K562 (cell line): Measurements from ENCODE around the gene RCC1. TPM values are rescaled to one million over a fixed set of nuclear protein-coding genes. Genes with fewer than 3 reads are reported as not detected.
A peak's percentile ranks its signal among the peaks of the same experiment; 100 is the strongest.

Source experiments
- ATAC-seq: fragments of 200-7000 bp; cut with Tn5 transposase; 3 replicates; pipeline ENCODE4 v1.9.1; 2020; ENCODE audit warnings: moderate library complexity
- BruUV-seq: library from RNA; stranded (reverse); fragments of 400-500 nt; replicated peaks from 2 replicates; lab custom pipeline; 2021; lab: Mats Ljungman, UMichigan
- CTCF ChIA-PET: fragments of 300-600 bp; formaldehyde crosslinking; extraction: SDS; loops from one replicate; lab custom pipeline; 2021; ENCODE audit warnings: low intra/inter-chr PET ratio; lab: Yijun Ruan, JAX
- POLR2A ChIA-PET: fragments of 300-600, 350-650 bp; sonication (Branson Sonifier 250); formaldehyde crosslinking; extraction: SDS; loops from one replicate; lab custom pipeline; 2021; ENCODE audit warnings: antibody characterized with exemption, inconsistent platforms; lab: Yijun Ruan, JAX
- DNase-seq, 4 experiments: peaks; one replicate each; pipeline versions ENCODE4 v3.0.0 to v3.0.0-alpha.2; 2011 to 2018; ENCODE audit warnings: low spot score in 3 of 4, mixed read lengths in 3 of 4; ENCODE audit errors: extremely low read depth in 1 of 4
- FAIRE-seq: peaks from 2 replicates; lab custom pipeline; 2011; peaks lifted over from hg19 to GRCh38; lab: Jason Lieb, UNC
- H2AFZ ChIP-seq: 2 replicates; pipeline ENCODE4 v1.6.0; 2011; ENCODE audit warnings: low read depth, low read length, control low read depth, inconsistent platforms
- H3K27ac ChIP-seq: fragments of 200-600 bp; 3 replicates; pipeline ENCODE4 v1.8.0; 2011; ENCODE audit warnings: low read depth, mild to moderate bottlenecking, control low read depth, inconsistent platforms, low read length, moderate library complexity, mixed read lengths; ENCODE audit errors: extremely low read depth
- H3K27me3 ChIP-seq, 2 experiments: fragments of 300-600 bp in 1 of 2; 2 replicates in 1 of 2; 3 replicates in 1 of 2; pipeline versions ENCODE4 v1.6.0 to v1.8.0; 2011; ENCODE audit warnings: inconsistent platforms in 2 of 2, low read length in 2 of 2, mild to moderate bottlenecking in 1 of 2, mixed read lengths in 1 of 2, moderate library complexity in 1 of 2; ENCODE audit not compliant: control insufficient read depth in 2 of 2, insufficient read depth in 2 of 2
- H3K36me3 ChIP-seq: fragments of 300-600 bp; 3 replicates; pipeline ENCODE4 v1.8.0; 2011; ENCODE audit warnings: mild to moderate bottlenecking, low read length, inconsistent platforms; ENCODE audit not compliant: control insufficient read depth, insufficient read depth
- H3K4me1 ChIP-seq, 2 experiments: fragments of 200-600 bp in 1 of 2; replicated peaks in 1 of 2; 2 replicates in 1 of 2; 3 replicates in 1 of 2; pipeline versions ENCODE4 v1.5.1 to v1.8.0; 2011; ENCODE audit warnings: inconsistent platforms in 2 of 2, low read length in 2 of 2, mild to moderate bottlenecking in 1 of 2, mixed read lengths in 1 of 2, moderate library complexity in 1 of 2; ENCODE audit not compliant: control insufficient read depth in 2 of 2, insufficient read depth in 2 of 2
- H3K4me2 ChIP-seq: 2 replicates; pipeline ENCODE4 v1.6.1; 2011; ENCODE audit warnings: low read length, control low read depth, inconsistent platforms, mixed read lengths; ENCODE audit not compliant: insufficient read depth
- H3K4me3 ChIP-seq: fragments of 200-600 bp; sonication (generic), shearing (Covaris generic); 2 replicates; pipeline ENCODE4 v1.5.1; 2016; ENCODE audit warnings: control low read depth, inconsistent platforms
- H3K79me2 ChIP-seq: fragments of 200-600 bp; 3 replicates; pipeline ENCODE4 v1.8.0; 2011; ENCODE audit warnings: low read length, inconsistent platforms; ENCODE audit not compliant: control insufficient read depth, insufficient read depth
- H3K9ac ChIP-seq, 2 experiments: 2 replicates each; pipeline versions ENCODE4 v1.6.0 to v1.6.1; 2011; ENCODE audit warnings: low read depth in 2 of 2, low read length in 2 of 2, control low read depth in 1 of 2, inconsistent platforms in 1 of 2, mild to moderate bottlenecking in 1 of 2, mixed read lengths in 1 of 2; ENCODE audit not compliant: insufficient read depth in 1 of 2
- H3K9me1 ChIP-seq: one replicate; pipeline ENCODE4 v1.6.0; 2011; ENCODE audit warnings: inconsistent platforms, mild to moderate bottlenecking, low read length, moderate library complexity; ENCODE audit not compliant: control insufficient read depth, insufficient read depth
- H3K9me3 ChIP-seq: replicated peaks from 2 replicates; pipeline ENCODE4 v1.5.1; 2011; ENCODE audit warnings: low read depth, low read length, inconsistent platforms; ENCODE audit not compliant: control insufficient read depth, insufficient read depth
- H4K20me1 ChIP-seq: replicated peaks from 2 replicates; pipeline ENCODE4 v1.6.1; 2011; ENCODE audit warnings: low read length, inconsistent platforms, mixed read lengths; ENCODE audit not compliant: control insufficient read depth, insufficient read depth
- ATF1 ChIP-seq, 2 experiments: fragments of 450-650 bp in 1 of 2; IDR thresholded peaks; 2 replicates each; pipeline ENCODE4 v1.6.1; 2016; ENCODE audit warnings: missing compliant biosample characterization in 1 of 2, missing genetic modification characterization in 1 of 2
- BRD4 ChIP-seq: fragments of 200-600 bp; sonication (generic); IDR thresholded peaks from 2 replicates; pipeline ENCODE4 v1.6.1; 2017; ENCODE audit warnings: inconsistent platforms
- CBX1 ChIP-seq: sonication (generic); IDR thresholded peaks from 2 replicates; pipeline ENCODE4 v1.6.1; 2016; ENCODE audit warnings: antibody characterized with exemption, low read depth, mild to moderate bottlenecking
- E2F6 ChIP-seq, 2 experiments: IDR thresholded peaks; 2 replicates each; pipeline ENCODE4 v1.6.1; 2011; ENCODE audit warnings: borderline replicate concordance in 1 of 2, control low read depth in 1 of 2, low read depth in 1 of 2, low read length in 1 of 2, mild to moderate bottlenecking in 1 of 2, mixed read lengths in 1 of 2, moderate library complexity in 1 of 2; ENCODE audit not compliant: insufficient read depth in 1 of 2, insufficient read length in 1 of 2, poor library complexity in 1 of 2, severe bottlenecking in 1 of 2; ENCODE audit errors: extremely low read depth in 1 of 2
- LARP7 ChIP-seq: fragments of 450-650 bp; IDR thresholded peaks from 2 replicates; pipeline ENCODE4 v1.6.1; 2016
- MNT ChIP-seq, 2 experiments: fragments of 450-650 bp; conservative IDR thresholded peaks; 2 replicates each; pipeline ENCODE4 v1.6.1; 2017; ENCODE audit warnings: mild to moderate bottlenecking in 2 of 2, moderate library complexity in 2 of 2
- SIRT6 ChIP-seq: IDR thresholded peaks from one replicate; pipeline ENCODE4 v1.6.1; 2012; ENCODE audit warnings: low read depth, mild to moderate bottlenecking, control low read depth, inconsistent platforms, low read length, moderate library complexity
- ZNF253 ChIP-seq: fragments of 250-450 bp; sonication (Bioruptor Pico); conservative IDR thresholded peaks from 2 replicates; pipeline ENCODE4 v1.6.1; 2021; ENCODE audit warnings: mild to moderate bottlenecking
- ZNF384 ChIP-seq: IDR thresholded peaks from 2 replicates; pipeline ENCODE4 v1.6.1; 2012; ENCODE audit warnings: low read depth, low read length, improper control_type of control experiment
- WGBS: fragments of 100-300 bp; shearing (Covaris generic); methylation state at CpG from one replicate; pipeline ENCODE4 v1.1.6; 2016; ENCODE audit warnings: low coverage, mixed read lengths; ENCODE audit not compliant: insufficient coverage; ENCODE audit errors: missing lambda C conversion rate; 5-methylcytosine and 5-hydroxymethylcytosine counted together
- in situ Hi-C: fragments of 300-500 bp; cut with MboI; formaldehyde crosslinking; loops from 4 replicates; pipeline ENCODE4 v1.15.0; 2018; ENCODE audit warnings: inconsistent platforms, mixed read lengths
- intact Hi-C: fragments of 100-400 bp; cut with micrococcal nuclease; formaldehyde crosslinking; loops from 2 replicates; pipeline ENCODE4 v1.14.2; 2022
- polyA plus RNA-seq, 8 experiments: library from polyadenylated mRNA; depleted of rRNA in 4 of 8; stranded (reverse) in 5 of 8; unstranded in 3 of 8; fragments of >200 nt; fragmentation: Nextera tagmentation in 2 of 8; fragmentation: Illumina TruSeq in 1 of 8; extraction: Ambion mirVana in 2 of 8; extraction: Trizol in 1 of 8; gene quantifications; 2 replicates each; pipeline versions ENCODE4 v1.2.1 to v1.2.3, GENCODE V29; 2011 to 2014; ENCODE audit warnings: inconsistent platforms in 1 of 8, missing spikeins in 1 of 8
- total RNA-seq, 7 experiments: library from RNA; depleted of rRNA in 6 of 7; stranded (reverse); fragments of >200 nt in 6 of 7; fragmentation: Illumina TruSeq in 2 of 7; extraction: Trizol in 2 of 7; gene quantifications; 2 replicates each; pipeline versions ENCODE4 v1.2.1 to v1.2.3, GENCODE V29; 2011 to 2021; ENCODE audit warnings: low replicate concordance in 1 of 7
- TF ChIP-seq, protein P1 (sequence below): fragments of 250-450 bp; sonication (Bioruptor Pico); IDR thresholded peaks from 2 replicates; pipeline ENCODE4 v1.8.0; 2021; ENCODE audit warnings: moderate library complexity, mild to moderate bottlenecking, inconsistent platforms

Gene RCC1
- total and polyA plus RNA-seq, 9 of the 15 experiments (the other 6 are each of a cell fraction or from before 2014, with no cell fraction given), result 16.4 to 202 (median 107) TPM

DNA sequence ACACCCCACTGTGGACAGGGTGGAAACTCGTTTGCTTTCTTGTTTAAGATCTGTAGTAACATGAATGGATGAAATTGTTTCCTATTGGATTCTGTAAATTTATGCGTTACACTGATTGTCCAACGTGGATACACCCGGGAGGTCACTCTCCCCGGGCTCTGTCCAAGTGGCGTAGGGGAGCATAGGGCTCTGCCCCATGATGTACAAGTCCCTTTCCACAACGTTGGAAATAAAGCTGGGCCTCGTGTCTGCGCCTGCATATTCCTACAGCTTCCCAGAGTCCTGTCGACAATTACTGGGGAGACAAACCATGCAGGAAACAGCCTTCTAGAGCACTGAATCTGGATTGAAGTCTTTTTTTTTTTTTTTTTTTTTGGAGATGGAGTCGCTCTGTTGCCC is 1.4 kb downstream of the RCC1 start:
- ChIA-PET CTCF (no interaction called here), POLR2A (interaction anchor here (0.5 to 13.0 kb wide), 45 partner anchors 12 to 663 kb away, joined by 3 to 201 read pairs (median 4); partner anchors contain the start of genes ATP5IF1, EYA3, MED18 and RNU11)
- peaks cover 3% of the 10 kb centered on the region for H3K9me1 ChIP-seq
- peak overlapping the region; percentile 97 to 100 for H3K9ac ChIP-seq
- peak overlapping the region; percentile 87 for H3K4me3 ChIP-seq
- H3K9me3 ChIP-seq, result no peaks in the 10 kb centered on the region; the same call in 1 of the 2 replicates
- intact Hi-C loops (no loop called here), in situ Hi-C loops (no loop called here)
- H3K4me2 ChIP-seq, result peak overlapping the region; percentile 99
- BruUV-seq, result no TSS peak
- peak overlapping the region; percentile 94 for H3K27ac ChIP-seq
- no peak overlapping the region for H2AFZ ChIP-seq
- H3K79me2 ChIP-seq, result peaks cover 76% of the 10 kb centered on the region
- FAIRE-seq, result no peak
- 3% methylated on average over 11 of the region's 11 CpGs for WGBS
- H3K36me3 ChIP-seq, result peaks cover 57% of the 10 kb centered on the region
- peaks cover 6 to 19% of the 10 kb centered on the region in 2 experiments; a peak in 3 of 5 replicates for H3K4me1 ChIP-seq
- H3K27me3 ChIP-seq, result no peaks in the 10 kb centered on the region
- peak in 1 of 4 experiments; percentile 62 for DNase-seq
- peaks cover 32% of the 10 kb centered on the region for H4K20me1 ChIP-seq
- ATAC-seq, result peak; percentile 7; the same call in 2 of the 3 replicates
- TF ChIP-seq E2F6 (IDR thresholded peaks at IDR 0.05; ENCODE audit: borderline replicate concordance in 1 of 2, extremely low read depth in 1 of 2, insufficient read depth in 1 of 2, insufficient read length in 1 of 2, low read depth in 1 of 2, low read length in 1 of 2, poor library complexity in 1 of 2, severe bottlenecking in 1 of 2), result no peak
- TF ChIP-seq BRD4, result 0 out of 2 replicates have a peak, but pooled peaks have one; percentile 27
- 0 out of 2 replicates have a peak, but pooled peaks have one; percentile 45 for TF ChIP-seq LARP7
- peak; percentile 16; the same call in 1 of the 2 replicates for TF ChIP-seq ZNF384
- peak; percentile 55 for TF ChIP-seq SIRT6
- TF ChIP-seq MNT (conservative IDR thresholded peaks at IDR 0.05), result 0 out of 4 replicates have a peak, but pooled peaks of 1 of the 2 experiments have one; percentile 1
- TF ChIP-seq, protein P1, sequence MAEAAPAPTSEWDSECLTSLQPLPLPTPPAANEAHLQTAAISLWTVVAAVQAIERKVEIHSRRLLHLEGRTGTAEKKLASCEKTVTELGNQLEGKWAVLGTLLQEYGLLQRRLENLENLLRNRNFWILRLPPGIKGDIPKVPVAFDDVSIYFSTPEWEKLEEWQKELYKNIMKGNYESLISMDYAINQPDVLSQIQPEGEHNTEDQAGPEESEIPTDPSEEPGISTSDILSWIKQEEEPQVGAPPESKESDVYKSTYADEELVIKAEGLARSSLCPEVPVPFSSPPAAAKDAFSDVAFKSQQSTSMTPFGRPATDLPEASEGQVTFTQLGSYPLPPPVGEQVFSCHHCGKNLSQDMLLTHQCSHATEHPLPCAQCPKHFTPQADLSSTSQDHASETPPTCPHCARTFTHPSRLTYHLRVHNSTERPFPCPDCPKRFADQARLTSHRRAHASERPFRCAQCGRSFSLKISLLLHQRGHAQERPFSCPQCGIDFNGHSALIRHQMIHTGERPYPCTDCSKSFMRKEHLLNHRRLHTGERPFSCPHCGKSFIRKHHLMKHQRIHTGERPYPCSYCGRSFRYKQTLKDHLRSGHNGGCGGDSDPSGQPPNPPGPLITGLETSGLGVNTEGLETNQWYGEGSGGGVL (CRISPR knock-in tag), result no peak
- TF ChIP-seq CBX1, result no peak
- 0 out of 2 replicates have a peak, but pooled peaks have one; percentile 36 for TF ChIP-seq ZNF253
- no peak for TF ChIP-seq ATF1 (CRISPR knock-in tag; IDR thresholded peaks at IDR 0.05)
- 0 out of 2 replicates have a peak, but pooled peaks have one; percentile 3 for TF ChIP-seq ATF1 (tag; IDR thresholded peaks at IDR 0.05)
